Panc1 (cell line): ENCODE results near the gene MPPED2. TPM values are rescaled to one million over a fixed set of nuclear protein-coding genes. Genes with fewer than 3 reads are reported as not detected.

Experiments used
- ATAC-seq: fragments of 200-7000 bp; cut with Tn5 transposase; 2 replicates; pipeline ENCODE4 v1.9.1; 2020; ENCODE audit warnings: mild to moderate bottlenecking, moderate library complexity
- BruUV-seq: library from RNA; stranded (reverse); fragments of 400-500 nt; replicated peaks from 2 replicates; lab custom pipeline; 2021; lab: Mats Ljungman, UMichigan
- CTCF ChIA-PET: fragments of 300-600 bp; sonication (Branson Sonifier 250); formaldehyde crosslinking; loops from one replicate; lab custom pipeline; 2022; ENCODE audit warnings: antibody characterized with exemption; lab: Charles Lee
- POLR2A ChIA-PET: fragments of 300-600 bp; sonication (Branson Sonifier 250); formaldehyde crosslinking; loops from one replicate; lab custom pipeline; 2022; ENCODE audit warnings: antibody characterized with exemption; lab: Charles Lee
- DNase-seq: peaks from one replicate; pipeline ENCODE4 v3.0.0-alpha.2; 2010; ENCODE audit warnings: low read depth, low spot score
- H3K27ac ChIP-seq: 2 replicates; pipeline ENCODE4 v1.5.1; 2011; ENCODE audit warnings: mild to moderate bottlenecking, low read length, inconsistent platforms
- H3K27me3 ChIP-seq: fragments of 200-500 bp; sonication (Bioruptor generic); 2 replicates; pipeline ENCODE4 v1.6.0; 2014; ENCODE audit warnings: low read length, inconsistent platforms; ENCODE audit not compliant: control insufficient read depth, insufficient read depth
- H3K36me3 ChIP-seq: fragments of 200-500 bp; sonication (Bioruptor generic); 2 replicates; pipeline ENCODE4 v1.5.1; 2014; ENCODE audit warnings: inconsistent platforms, mild to moderate bottlenecking, low read length, moderate library complexity; ENCODE audit not compliant: control insufficient read depth, insufficient read depth
- H3K4me1 ChIP-seq: 2 replicates; pipeline ENCODE4 v1.5.1; 2011; ENCODE audit warnings: inconsistent platforms, mild to moderate bottlenecking, low read length, moderate library complexity; ENCODE audit not compliant: control insufficient read depth, insufficient read depth
- H3K4me3 ChIP-seq, 2 experiments: 2 replicates each; pipeline ENCODE4 v1.5.1; 2011 to 2012; ENCODE audit warnings: low read depth in 2 of 2, low read length in 2 of 2, mild to moderate bottlenecking in 2 of 2, inconsistent platforms in 1 of 2, moderate library complexity in 1 of 2
- H3K9me3 ChIP-seq: fragments of 200-500 bp; sonication (Bioruptor generic); 2 replicates; pipeline ENCODE4 v1.5.1; 2014; ENCODE audit warnings: low read depth, mild to moderate bottlenecking, inconsistent platforms, low read length, moderate library complexity; ENCODE audit not compliant: control insufficient read depth, insufficient read depth
- POLR2AphosphoS5 ChIP-seq: IDR thresholded peaks from 2 replicates; pipeline ENCODE4 v1.6.1; 2012; ENCODE audit warnings: mild to moderate bottlenecking, low read depth, low read length, moderate library complexity
- SIN3A ChIP-seq: IDR thresholded peaks from 2 replicates; pipeline ENCODE4 v1.6.1; 2012; ENCODE audit warnings: low read depth, mild to moderate bottlenecking, low read length, moderate library complexity, borderline replicate concordance; ENCODE audit not compliant: insufficient read depth
- TCF7L2 ChIP-seq: IDR thresholded peaks from 2 replicates; pipeline ENCODE4 v1.6.1; 2011; ENCODE audit warnings: mild to moderate bottlenecking, low read depth, low read length, inconsistent platforms
- in situ Hi-C: cut with HindIII; loops from 2 replicates; pipeline ENCODE4 v1.10.0; 2016; ENCODE audit warnings: low sequenced_read_pairs, low pct_unique_long_range_greater_than_20kb
- intact Hi-C: fragments of 100-400 bp; cut with micrococcal nuclease; formaldehyde crosslinking; loops from one replicate; pipeline ENCODE4 v1.10.0; 2022; ENCODE audit not compliant: unreplicated experiment
- total RNA-seq: library from RNA; stranded (reverse); gene quantifications from one replicate; pipeline ENCODE4 v1.2.1, GENCODE V29; 2021; ENCODE audit not compliant: unreplicated experiment
- TF ChIP-seq, protein P1 (sequence below): fragments of 450-650 bp; IDR thresholded peaks from 2 replicates; pipeline ENCODE4 v1.5.1; 2017; ENCODE audit warnings: mild to moderate bottlenecking
- TF ChIP-seq, protein P2 (sequence below), 2 experiments: IDR thresholded peaks; 2 replicates each; pipeline ENCODE4 v1.6.1; 2011 to 2012; ENCODE audit warnings: low read depth in 2 of 2, control low read depth in 1 of 2, low read length in 1 of 2, mild to moderate bottlenecking in 1 of 2, moderate library complexity in 1 of 2; ENCODE audit not compliant: insufficient read depth in 1 of 2

MPPED2 gene
- total RNA-seq, 1 experiment from 2014 or later = not detected

DNA sequence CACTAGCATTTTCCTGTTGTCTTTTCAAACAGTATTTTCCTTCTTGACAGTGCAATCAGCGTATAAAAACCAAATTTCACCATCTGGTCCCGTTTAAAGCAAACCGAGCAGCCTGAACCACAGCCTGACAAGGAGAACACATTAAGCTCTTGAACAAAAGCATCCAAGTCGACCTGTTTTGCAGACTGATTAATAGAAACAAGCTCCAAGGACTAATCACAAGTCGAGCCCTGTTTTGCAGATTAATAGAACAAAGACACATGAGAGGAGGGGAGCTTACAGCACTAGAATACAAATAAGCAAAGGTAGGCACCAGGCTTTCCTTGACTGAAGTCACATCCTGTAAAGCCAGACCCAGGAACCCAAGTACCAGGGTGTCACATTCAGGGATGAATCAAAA, 104.8 kb downstream of the MPPED2 start:
- Histone ChIP-seq H3K4me3 (no peak overlapping the region), H3K36me3 (no peaks in the 10 kb centered on the region), H3K27ac (no peak overlapping the region), H3K27me3 (no peaks in the 10 kb centered on the region), H3K4me1 (no peaks in the 10 kb centered on the region), H3K9me3 (no peaks in the 10 kb centered on the region)
- POLR2A ChIA-PET = no interaction called here
- no TSS peak for BruUV-seq
- in situ Hi-C loops = no loop called here
- DNase-seq (no peak), ATAC-seq (no peak)
- TF ChIP-seq POLR2AphosphoS5 (no peak), TCF7L2 (no peak), SIN3A (no peak)
- TF ChIP-seq, protein P1, sequence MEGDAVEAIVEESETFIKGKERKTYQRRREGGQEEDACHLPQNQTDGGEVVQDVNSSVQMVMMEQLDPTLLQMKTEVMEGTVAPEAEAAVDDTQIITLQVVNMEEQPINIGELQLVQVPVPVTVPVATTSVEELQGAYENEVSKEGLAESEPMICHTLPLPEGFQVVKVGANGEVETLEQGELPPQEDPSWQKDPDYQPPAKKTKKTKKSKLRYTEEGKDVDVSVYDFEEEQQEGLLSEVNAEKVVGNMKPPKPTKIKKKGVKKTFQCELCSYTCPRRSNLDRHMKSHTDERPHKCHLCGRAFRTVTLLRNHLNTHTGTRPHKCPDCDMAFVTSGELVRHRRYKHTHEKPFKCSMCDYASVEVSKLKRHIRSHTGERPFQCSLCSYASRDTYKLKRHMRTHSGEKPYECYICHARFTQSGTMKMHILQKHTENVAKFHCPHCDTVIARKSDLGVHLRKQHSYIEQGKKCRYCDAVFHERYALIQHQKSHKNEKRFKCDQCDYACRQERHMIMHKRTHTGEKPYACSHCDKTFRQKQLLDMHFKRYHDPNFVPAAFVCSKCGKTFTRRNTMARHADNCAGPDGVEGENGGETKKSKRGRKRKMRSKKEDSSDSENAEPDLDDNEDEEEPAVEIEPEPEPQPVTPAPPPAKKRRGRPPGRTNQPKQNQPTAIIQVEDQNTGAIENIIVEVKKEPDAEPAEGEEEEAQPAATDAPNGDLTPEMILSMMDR = no peak
- TF ChIP-seq, protein P2, sequence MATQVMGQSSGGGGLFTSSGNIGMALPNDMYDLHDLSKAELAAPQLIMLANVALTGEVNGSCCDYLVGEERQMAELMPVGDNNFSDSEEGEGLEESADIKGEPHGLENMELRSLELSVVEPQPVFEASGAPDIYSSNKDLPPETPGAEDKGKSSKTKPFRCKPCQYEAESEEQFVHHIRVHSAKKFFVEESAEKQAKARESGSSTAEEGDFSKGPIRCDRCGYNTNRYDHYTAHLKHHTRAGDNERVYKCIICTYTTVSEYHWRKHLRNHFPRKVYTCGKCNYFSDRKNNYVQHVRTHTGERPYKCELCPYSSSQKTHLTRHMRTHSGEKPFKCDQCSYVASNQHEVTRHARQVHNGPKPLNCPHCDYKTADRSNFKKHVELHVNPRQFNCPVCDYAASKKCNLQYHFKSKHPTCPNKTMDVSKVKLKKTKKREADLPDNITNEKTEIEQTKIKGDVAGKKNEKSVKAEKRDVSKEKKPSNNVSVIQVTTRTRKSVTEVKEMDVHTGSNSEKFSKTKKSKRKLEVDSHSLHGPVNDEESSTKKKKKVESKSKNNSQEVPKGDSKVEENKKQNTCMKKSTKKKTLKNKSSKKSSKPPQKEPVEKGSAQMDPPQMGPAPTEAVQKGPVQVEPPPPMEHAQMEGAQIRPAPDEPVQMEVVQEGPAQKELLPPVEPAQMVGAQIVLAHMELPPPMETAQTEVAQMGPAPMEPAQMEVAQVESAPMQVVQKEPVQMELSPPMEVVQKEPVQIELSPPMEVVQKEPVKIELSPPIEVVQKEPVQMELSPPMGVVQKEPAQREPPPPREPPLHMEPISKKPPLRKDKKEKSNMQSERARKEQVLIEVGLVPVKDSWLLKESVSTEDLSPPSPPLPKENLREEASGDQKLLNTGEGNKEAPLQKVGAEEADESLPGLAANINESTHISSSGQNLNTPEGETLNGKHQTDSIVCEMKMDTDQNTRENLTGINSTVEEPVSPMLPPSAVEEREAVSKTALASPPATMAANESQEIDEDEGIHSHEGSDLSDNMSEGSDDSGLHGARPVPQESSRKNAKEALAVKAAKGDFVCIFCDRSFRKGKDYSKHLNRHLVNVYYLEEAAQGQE (IDR thresholded peaks at IDR 0.05; ENCODE audit: insufficient read depth in 1 of 2, low read depth in 2 of 2, low read length in 1 of 2) = no peak
- CTCF ChIA-PET = no interaction called here
- intact Hi-C loops = no loop called here

DNA sequence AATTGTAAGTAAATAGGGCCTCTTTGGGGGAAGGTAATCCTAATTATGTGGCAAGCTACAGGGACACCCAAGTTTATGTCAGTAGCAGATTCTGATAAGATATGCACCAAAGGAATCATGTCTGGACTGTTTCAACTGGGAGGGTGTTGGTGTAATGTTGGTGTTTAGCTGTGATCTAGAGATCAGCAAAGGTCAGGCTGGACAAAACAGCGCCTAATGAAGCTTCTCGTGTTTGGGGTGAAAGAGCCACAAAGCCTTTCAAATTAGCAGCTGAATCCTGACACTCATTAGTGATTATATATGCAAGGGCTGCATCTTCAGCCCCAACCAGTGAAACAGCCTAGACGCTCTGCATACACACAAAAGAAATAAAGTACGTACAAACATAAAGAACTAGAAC, 106.3 kb downstream of the MPPED2 start:
- ChIA-PET CTCF (no interaction called here), POLR2A (no interaction called here)
- intact Hi-C loops (no loop called here), in situ Hi-C loops (no loop called here)
- Histone ChIP-seq H3K27ac (no peak overlapping the region), H3K4me3 (no peak overlapping the region), H3K36me3 (no peaks in the 10 kb centered on the region), H3K27me3 (no peaks in the 10 kb centered on the region), H3K9me3 (no peaks in the 10 kb centered on the region), H3K4me1 (no peaks in the 10 kb centered on the region)
- TF ChIP-seq, protein P2 (IDR thresholded peaks at IDR 0.05; ENCODE audit: insufficient read depth in 1 of 2, low read depth in 2 of 2, low read length in 1 of 2) = no peak
- TF ChIP-seq TCF7L2 = no peak
- no peak for TF ChIP-seq POLR2AphosphoS5
- DNase-seq = no peak
- BruUV-seq = no TSS peak
- no peak for ATAC-seq
